ENCODE data around the gene BRAF. TPM values are rescaled to one million over a fixed set of nuclear protein-coding genes. Genes with fewer than 3 reads are reported as not detected.

Gene BRAF
- total and polyA plus RNA-seq, 2 of the 8 experiments (the other 6 are each of a cell fraction or from before 2014, with no cell fraction given) = 11.4 to 32.6 TPM

DNA sequence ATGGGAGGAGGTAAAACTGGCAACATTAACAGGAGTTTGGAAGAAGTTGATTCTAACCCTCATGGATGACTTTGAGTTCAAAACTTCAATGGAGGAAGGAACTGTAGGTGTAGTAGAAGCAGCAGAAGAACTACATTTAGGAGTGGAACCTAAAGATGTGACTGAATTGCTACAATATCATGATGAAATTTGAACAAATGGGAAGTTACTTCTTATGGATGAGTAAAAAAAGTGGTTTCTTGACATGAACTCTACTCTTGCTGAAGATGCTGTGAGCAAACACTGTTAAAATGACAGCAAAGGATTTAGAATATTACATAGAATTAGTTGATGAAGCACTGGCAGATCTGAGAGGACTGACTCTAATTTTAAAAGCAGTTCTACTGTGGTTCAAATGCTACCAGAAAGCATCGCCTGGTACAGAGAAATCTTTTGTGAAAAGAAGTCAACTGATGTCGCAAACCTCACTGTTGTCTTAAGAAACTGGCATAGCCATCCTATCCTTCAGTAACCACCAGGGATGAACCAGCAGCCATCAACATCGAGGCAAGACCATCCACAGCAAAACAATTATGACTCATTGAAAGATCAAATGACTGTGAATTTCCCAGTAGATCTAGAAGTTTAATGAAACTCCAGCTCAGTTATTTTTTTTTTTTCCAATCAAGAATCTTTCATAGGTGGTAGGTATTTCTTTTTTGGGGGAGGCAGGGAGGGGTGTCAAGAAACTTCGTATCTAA, 20.8 kb downstream of the BRAF start:
- 93% methylated on average over 4 of the region's 4 CpGs; no CpG with 5 or more reads in 1 of the 2 experiments for WGBS, 2 experiments (ENCODE audit: extremely low coverage in 1 of 2, insufficient coverage in 1 of 2, insufficient read length in 1 of 2, insufficient replicate concordance in 2 of 2, low coverage in 1 of 2, low lambda C conversion rate in 2 of 2, missing lambda C conversion rate in 1 of 2)
- CTCF ChIA-PET (ENCODE audit: partially characterized antibody) = interaction anchor here (1.4 kb wide), 1 partner anchor 123 kb away, joined by 3 read pairs; no protein-coding TSS in a partner anchor
- peaks cover 4% of the 10 kb centered on the region; the same call in 1 of the 2 replicates for H3K79me1 ChIP-seq (ENCODE audit: low read depth, low read length)

More for the DNA sequence above, 20.8 kb downstream of the BRAF start:
- TF ChIP-seq, protein P1, sequence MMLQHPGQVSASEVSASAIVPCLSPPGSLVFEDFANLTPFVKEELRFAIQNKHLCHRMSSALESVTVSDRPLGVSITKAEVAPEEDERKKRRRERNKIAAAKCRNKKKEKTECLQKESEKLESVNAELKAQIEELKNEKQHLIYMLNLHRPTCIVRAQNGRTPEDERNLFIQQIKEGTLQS (IDR thresholded peaks at IDR 0.05; ENCODE audit: insufficient read depth, low read depth, low read length) = no peak
- no peak for TF ChIP-seq RXRA (IDR thresholded peaks at IDR 0.05; ENCODE audit: insufficient read depth, low read depth, low read length)
- no peak for TF ChIP-seq BACH1 (IDR thresholded peaks at IDR 0.05; ENCODE audit: low read length)
- no peak for TF ChIP-seq HDAC6 (IDR thresholded peaks at IDR 0.05; ENCODE audit: low read depth, low read length)
- no peak for TF ChIP-seq KDM4A (IDR thresholded peaks at IDR 0.05; ENCODE audit: low read depth, low read length, severe bottlenecking)
- no peak overlapping the region for H3K4me3 ChIP-seq (ENCODE audit: extremely low read depth in 1 of 4, insufficient read depth in 2 of 4, low read depth in 3 of 4, low read length in 4 of 4)
- no peak overlapping the region for H4K91ac ChIP-seq (replicated peaks; ENCODE audit: insufficient read length, low read length)
- H3K56ac ChIP-seq (replicated peaks; ENCODE audit: insufficient read length, low read depth, low read length) = no peak overlapping the region
- no peak overlapping the region for H4K8ac ChIP-seq (ENCODE audit: extremely low read depth, insufficient read depth, low read length)
- H2AK5ac ChIP-seq (ENCODE audit: low read depth, low read length) = no peak overlapping the region
- no peaks in the 10 kb centered on the region for H3K23me2 ChIP-seq (ENCODE audit: low read depth, low read length)
- H3K14ac ChIP-seq (ENCODE audit: insufficient read length) = no peak overlapping the region
- peaks cover 0 to 4% (median 0%) of the 10 kb centered on the region in 4 experiments; a peak in 1 of 8 replicates for H3K36me3 ChIP-seq (ENCODE audit: control insufficient read depth in 2 of 4, insufficient read depth in 4 of 4, low read length in 3 of 4)
- H3K4me1 ChIP-seq (replicated peaks in 1 of 4; ENCODE audit: control insufficient read depth in 3 of 4, insufficient read depth in 4 of 4, low read length in 3 of 4) = peaks cover 0 to 7% (median 2%) of the 10 kb centered on the region in 4 experiments; a peak in 2 of 7 replicates
- peaks cover 4 to 11% of the 10 kb centered on the region in 2 experiments for H4K20me1 ChIP-seq (replicated peaks in 1 of 2; ENCODE audit: control insufficient read depth in 1 of 2, insufficient read depth in 2 of 2, low read length in 2 of 2)
- H3K9me3 ChIP-seq (ENCODE audit: insufficient read depth in 2 of 2, low read depth in 1 of 2, low read length in 1 of 2) = peaks cover 0 to 6% of the 10 kb centered on the region in 2 experiments; a peak in 2 of 4 replicates
- H2AFZ ChIP-seq (ENCODE audit: low read length) = no peak overlapping the region
- DNase-seq (ENCODE audit: low read depth in 1 of 2, low spot score in 2 of 2) (no peak), FAIRE-seq (no peak)
- no peak overlapping the region for H3K9ac ChIP-seq (replicated peaks in 1 of 4; ENCODE audit: extremely low read depth in 1 of 4, low read depth in 3 of 4, low read length in 3 of 4)
- H2BK120ac ChIP-seq (replicated peaks; ENCODE audit: low read depth, low read length) = no peak overlapping the region
- no peak overlapping the region for H2BK20ac ChIP-seq (ENCODE audit: low read length)
- H3K27ac ChIP-seq (ENCODE audit: low read depth, low read length) = no peak overlapping the region
- peaks cover 0 to 84% of the 10 kb centered on the region in 2 experiments; a peak in 2 of 4 replicates for H3K79me2 ChIP-seq (ENCODE audit: control insufficient read depth in 1 of 2, insufficient read depth in 2 of 2, low read length in 2 of 2)
- H3K18ac ChIP-seq (ENCODE audit: extremely low read depth, low read length) = no peak overlapping the region
- no peak overlapping the region for H3K4me2 ChIP-seq (ENCODE audit: insufficient read depth in 1 of 2, low read depth in 2 of 2, low read length in 2 of 2)
- no peak overlapping the region for H3K4ac ChIP-seq (replicated peaks; ENCODE audit: insufficient read length, low read depth, low read length)
- H2BK15ac ChIP-seq (ENCODE audit: low read length) = no peak overlapping the region
- H3K23ac ChIP-seq (ENCODE audit: insufficient read length) = no peak overlapping the region
- no peak overlapping the region for H2BK12ac ChIP-seq (ENCODE audit: low read depth, low read length)
- POLR2A ChIA-PET (ENCODE audit: partially characterized antibody) = no interaction called here
- H3K27me3 ChIP-seq (replicated peaks in 1 of 4; ENCODE audit: control insufficient read depth in 3 of 4, extremely low read depth in 1 of 4, insufficient read depth in 3 of 4, low read length in 3 of 4) = no peaks in the 10 kb centered on the region
- no peak overlapping the region for H4K5ac ChIP-seq (ENCODE audit: insufficient read length, low read depth, low read length)
- H2BK5ac ChIP-seq (ENCODE audit: low read depth, low read length) = no peak overlapping the region
